Astrocyte (in vitro differentiated cells and primary cell): ENCODE measurements around the gene FAM83D.

Experiments
- CTCF ChIP-seq: IDR thresholded peaks from 2 replicates; pipeline ENCODE4 v1.5.1; 2011; ENCODE audit warnings: low read depth, mild to moderate bottlenecking, inconsistent platforms, low read length, moderate library complexity; ENCODE audit not compliant: insufficient read depth
- EZH2 ChIP-seq: IDR thresholded peaks from 2 replicates; pipeline ENCODE4 v1.6.1; 2012; ENCODE audit warnings: mild to moderate bottlenecking, low read length, inconsistent platforms; ENCODE audit not compliant: insufficient read depth

GRCh38 chr20:38991814-38992704 lies 65.8 kb downstream of the FAM83D start:
- no peak for TF ChIP-seq CTCF
- TF ChIP-seq EZH2 = no peak
